GM04504 (cell line): ENCODE measurements around the gene DAAM1.

Experiments
- DNase-seq: peaks from one replicate; pipeline ENCODE4 v3.0.0-alpha.2; 2012; ENCODE audit warnings: low read depth

The DAAM1 gene

GRCh38 chr14:59221568-59221967 lies 33.1 kb downstream of the DAAM1 start:
- DNase-seq: no peak

- DNase-seq: no peak
These were observed 35.9 kb downstream of the DAAM1 start for GRCh38 chr14:59224341-59224740.

GRCh38 chr14:59225281-59225680 lies 36.8 kb downstream of the DAAM1 start:
- DNase-seq: no peak

GRCh38 chr14:59228421-59228820 lies 40.0 kb downstream of the DAAM1 start:
- DNase-seq: no peak

- no peak for DNase-seq
These were observed 41.4 kb downstream of the DAAM1 start for GRCh38 chr14:59229653-59230406.

- no peak for DNase-seq
These were observed 47.7 kb downstream of the DAAM1 start for GRCh38 chr14:59236195-59236594.

- DNase-seq: no peak
These were observed 49.7 kb downstream of the DAAM1 start for GRCh38 chr14:59238216-59238615.

- no peak for DNase-seq
These were observed 50.6 kb downstream of the DAAM1 start for GRCh38 chr14:59239022-59239421.

- DNase-seq: no peak
These were observed 51.9 kb downstream of the DAAM1 start for GRCh38 chr14:59240356-59240755.

- no peak for DNase-seq
These were observed 52.7 kb downstream of the DAAM1 start for GRCh38 chr14:59241121-59241520.

- no peak for DNase-seq
These were observed 54.7 kb downstream of the DAAM1 start for GRCh38 chr14:59243174-59243573.

GRCh38 chr14:59244581-59244980 lies 56.1 kb downstream of the DAAM1 start:
- no peak for DNase-seq

GRCh38 chr14:59245809-59246295 lies 57.4 kb downstream of the DAAM1 start:
- no peak for DNase-seq

- DNase-seq: no peak
These were observed 58.1 kb downstream of the DAAM1 start for GRCh38 chr14:59246566-59246965.

- DNase-seq: no peak
These were observed 59.5 kb downstream of the DAAM1 start for GRCh38 chr14:59247801-59248584.

GRCh38 chr14:59249029-59249428 lies 60.6 kb downstream of the DAAM1 start:
- DNase-seq: no peak

- no peak for DNase-seq
These were observed 63.6 kb downstream of the DAAM1 start for GRCh38 chr14:59251811-59252771.

GRCh38 chr14:59252772-59253500 lies 64.5 kb downstream of the DAAM1 start:
- DNase-seq: peak; percentile 57

GRCh38 chr14:59253527-59253926 lies 65.1 kb downstream of the DAAM1 start:
- DNase-seq: no peak

GRCh38 chr14:59254146-59254910 lies 65.9 kb downstream of the DAAM1 start:
- DNase-seq: peak; percentile 90
